ENCODE data around the gene LTBP2.

Gene LTBP2

DNA sequence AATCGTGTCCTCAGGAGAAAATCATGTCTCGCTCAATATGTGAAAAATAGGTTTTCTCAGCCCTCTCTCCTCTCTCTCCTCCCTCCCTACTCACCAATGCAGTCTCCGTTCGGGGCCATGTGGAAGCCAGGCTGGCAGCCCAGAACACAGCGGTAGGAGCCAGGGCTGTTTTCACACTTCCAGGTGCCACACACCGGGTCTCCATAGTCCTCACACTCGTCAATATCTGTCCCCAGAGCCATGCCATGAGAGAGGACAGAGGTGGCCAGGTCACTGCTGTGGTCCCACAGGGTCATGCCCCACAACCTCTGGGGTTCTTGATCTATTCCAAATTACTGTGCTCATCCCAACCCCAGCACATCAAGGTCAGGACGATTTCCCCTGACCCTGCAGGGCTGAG is 105.0 kb downstream of the LTBP2 start:
- no peak for DNase-seq (ENCODE audit: low spot score)

DNA sequence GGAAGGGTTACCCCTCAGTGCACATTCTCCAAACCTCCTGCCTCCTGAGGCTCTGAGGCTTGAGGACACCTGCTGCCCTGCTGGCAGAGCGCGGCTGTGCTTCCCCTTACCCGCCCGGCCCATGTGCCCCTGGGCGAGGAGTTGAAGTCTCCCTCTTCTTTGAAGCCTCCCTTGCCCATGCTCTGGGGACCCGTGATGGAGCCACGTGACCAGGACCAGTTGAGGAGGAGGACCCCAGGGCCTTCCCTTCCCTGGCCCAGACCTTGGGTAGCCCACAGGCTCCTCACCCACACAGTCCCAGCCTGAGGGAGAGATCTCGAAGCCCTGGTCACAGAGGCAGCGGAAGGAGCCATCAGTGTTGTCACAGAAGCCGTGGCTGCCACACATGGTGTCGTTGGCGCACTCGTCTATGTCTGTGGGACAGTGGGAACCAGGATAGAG is 105.6 kb downstream of the LTBP2 start:
- DNase-seq (ENCODE audit: low spot score): no peak

DNA sequence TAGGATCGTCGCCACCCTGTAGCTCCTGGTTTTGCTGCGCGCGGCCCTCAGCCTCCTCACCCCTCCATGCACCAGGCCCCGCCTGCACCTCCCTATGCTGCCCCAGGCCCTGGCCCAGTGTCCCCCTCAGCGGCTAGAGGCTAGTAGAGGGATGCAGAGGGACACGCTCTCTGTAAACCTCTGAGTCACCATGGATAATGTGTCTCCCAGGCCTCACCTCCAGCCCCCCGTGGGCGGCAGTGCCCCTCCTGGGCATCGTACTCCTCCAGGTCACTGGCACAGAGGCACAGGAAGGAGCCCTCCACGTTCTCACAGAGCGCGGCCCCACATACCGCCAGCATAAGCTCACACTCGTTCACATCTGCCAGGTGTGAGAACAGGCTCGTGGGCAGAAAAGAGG is 106.2 kb downstream of the LTBP2 start:
- no peak for DNase-seq (ENCODE audit: low spot score)

DNA sequence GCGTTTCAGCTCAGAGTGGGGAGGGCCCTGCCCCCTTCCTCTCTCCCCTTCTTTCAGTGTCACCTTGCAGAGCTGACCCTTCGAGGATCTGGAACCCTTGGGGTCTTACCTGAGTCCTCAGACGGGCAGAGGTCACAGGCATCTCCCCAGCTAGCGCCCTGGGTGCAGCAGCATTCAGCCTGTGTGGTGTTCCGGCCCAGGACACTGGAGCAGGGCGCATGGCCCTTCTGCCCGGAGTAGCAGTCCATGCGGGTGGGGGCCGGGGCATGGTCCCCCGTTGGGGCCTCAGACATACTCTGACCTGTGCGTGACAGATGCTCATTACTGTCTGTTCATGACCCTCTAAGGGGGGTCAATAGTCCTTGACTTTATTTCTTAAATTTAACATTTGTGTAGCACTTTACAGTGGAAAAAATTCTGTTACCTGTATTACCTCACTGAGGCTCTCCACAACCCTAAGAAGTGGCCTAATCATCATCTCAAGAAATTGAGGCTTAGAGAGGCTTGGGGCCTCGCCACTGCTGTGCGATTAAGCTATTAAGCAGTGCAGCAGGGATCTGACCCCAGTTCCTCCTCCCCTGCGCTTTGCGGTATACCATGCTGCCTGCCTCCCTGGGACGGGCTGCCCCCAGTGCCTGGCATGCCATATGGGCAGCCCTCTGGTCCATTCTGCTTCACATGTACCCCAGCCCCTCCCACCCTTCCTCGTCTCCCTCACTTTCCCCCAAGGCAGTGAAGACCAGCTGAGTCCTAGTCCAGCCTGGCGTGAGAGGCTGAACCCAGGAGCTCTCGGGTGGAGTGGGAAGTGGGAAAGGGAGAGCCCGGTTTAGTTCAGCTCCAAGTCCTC is 106.9 kb downstream of the LTBP2 start:
- no peak for DNase-seq (ENCODE audit: low spot score)

DNA sequence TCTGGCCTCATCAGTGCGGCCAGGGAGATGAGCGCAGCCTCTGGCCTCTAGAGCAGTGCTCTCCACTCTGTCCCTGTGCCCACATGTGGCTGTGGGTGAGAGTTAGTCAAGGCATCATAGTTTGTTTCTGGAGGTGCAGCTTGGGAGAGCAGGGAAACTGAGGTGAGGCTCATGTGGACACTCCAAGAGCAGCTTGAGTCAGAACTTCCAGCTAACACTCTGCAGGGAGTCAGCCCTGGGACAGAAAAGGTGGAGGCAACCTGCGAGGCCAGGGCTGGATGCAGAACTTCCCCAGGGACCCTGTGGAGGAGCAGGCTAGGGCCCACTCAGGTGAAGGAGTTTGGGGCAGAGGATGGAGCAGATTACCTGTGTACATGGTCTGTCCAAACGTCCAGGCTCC is 107.6 kb downstream of the LTBP2 start:
- no peak for DNase-seq (ENCODE audit: low spot score)

DNA sequence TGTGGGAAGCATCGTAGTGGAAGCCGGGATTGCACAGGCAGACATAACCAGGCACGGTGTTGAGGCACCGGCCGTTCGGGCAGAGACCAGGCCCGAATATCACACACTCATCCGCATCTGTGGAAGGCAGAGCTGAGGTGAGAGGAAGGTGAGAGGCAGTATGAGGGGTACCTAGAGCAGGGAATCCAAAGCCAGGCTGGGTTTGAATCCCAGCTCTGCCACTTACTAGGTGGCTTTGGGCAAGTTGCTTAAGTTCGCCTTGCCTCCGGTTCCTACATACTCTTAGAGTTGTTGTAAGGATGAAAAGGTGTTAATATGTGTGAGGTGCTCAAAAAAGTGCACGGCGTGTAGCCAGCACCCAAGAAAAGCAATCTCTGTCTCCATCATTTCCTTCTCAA is 108.1 kb downstream of the LTBP2 start:
- DNase-seq (ENCODE audit: low spot score): no peak

DNA sequence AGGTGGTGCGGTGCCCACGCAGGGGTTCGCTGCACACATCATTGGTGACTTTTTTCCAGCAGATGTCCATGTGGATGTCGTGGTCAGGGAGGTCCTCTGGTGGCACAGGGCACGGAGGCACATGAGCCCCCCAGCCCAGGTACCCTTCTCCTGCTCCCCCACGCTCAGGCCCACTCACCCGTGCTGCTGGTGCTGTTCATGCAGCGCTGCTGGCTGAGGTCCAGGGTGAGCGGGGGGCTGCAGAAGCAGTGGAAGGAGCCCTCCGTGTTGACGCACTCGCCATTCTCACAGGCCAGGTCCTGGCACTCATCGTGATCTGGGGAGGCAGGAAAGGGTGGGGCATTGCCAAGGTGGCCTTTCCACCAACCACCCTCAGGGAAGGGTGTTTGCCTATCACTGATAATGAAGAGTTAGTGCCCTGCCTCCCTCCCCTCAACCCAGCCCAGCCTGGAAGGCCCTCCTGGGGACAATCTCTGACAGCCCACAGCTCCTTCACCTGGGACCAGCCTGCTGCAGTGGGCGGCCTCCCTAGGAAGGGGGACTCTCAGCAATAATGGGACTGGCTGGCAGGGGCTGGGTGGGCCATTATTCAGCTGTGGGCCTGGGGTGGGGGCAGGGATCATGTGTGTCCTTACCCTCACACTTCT is 108.6 kb downstream of the LTBP2 start:
- no peak for DNase-seq (ENCODE audit: low spot score)

DNA sequence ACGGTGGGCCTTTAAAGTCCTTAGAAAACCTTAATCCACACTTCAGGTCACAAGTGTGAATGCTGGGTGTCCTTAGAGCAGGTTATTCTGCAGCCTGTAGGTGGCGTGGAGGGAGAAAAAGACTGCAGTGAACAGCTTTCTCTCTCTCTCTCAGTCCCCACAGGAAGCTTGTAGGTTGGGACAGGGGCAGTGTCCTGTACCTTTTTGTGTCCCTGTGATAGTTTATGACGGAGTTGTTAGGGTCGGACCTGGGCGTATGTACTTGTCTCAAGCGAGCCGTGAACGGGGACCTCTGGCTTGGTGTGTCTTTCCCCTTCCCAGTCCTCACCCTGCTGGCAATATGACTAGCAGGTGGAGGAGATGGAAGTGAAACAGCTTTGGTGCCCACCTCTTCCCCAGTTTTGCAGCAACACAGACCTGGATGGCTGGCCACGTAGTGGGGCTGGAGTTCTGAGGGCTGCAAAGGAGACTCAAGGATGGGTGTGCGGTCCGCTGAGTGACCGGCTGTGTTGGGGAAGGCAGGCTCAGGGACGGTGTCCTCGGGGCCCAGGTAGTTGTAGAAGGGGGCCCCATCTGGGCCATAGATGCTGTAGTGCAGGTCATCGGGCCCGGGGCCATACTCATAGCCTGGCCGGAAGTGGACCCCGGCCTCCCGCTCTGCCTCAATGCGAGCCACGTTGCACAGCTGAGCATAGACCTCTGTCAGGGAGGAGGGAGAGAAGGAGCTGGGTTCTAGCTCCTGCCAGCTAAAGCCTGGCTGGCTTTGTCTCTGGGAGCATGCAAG is 109.6 kb downstream of the LTBP2 start:
- no peak for DNase-seq (ENCODE audit: low spot score)

DNA sequence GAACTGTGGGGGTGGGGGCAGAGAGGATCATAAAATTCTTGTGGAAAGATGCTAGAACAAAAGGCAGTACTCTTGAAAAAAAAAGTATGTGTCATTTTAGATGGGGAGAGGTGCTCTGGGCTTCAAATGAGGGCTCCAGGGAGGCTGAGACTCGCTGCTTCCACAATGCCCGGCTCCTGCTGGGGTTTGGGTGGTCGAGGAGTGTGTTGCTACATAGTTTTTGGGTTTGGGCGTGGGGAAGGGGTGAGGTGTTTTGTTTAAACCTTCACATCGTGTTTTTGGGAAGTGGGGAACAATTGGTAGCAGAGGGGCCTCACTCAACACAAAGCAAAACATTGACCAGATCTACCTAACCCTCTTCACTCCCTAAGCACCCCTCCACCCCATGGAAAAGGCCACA is 110.3 kb downstream of the LTBP2 start:
- no peak for DNase-seq (ENCODE audit: low spot score)

DNA sequence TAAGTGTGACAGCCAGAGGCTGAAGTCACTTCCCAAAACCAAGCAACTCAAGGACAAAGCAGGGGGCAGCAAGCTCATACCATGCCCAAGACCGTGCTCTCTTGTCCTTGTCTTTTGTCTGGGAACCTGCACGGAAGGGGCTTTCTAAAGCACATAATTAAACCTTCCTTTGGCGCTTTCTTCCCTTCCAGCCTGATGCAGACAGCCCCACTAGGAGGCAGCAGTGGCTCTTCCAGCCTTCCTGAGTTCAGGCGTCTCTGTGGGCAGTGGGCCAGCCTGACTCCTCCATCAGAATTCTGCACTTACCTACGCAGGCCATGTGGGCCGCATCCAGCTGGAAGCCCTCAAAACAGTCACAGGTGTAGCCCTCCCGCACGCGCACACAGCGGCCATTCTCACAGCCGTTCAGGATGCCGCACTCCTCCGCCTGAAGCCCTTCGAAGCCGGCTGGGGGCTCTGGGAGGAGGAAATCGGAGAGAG is 110.9 kb downstream of the LTBP2 start:
- no peak for DNase-seq (ENCODE audit: low spot score)

DNA sequence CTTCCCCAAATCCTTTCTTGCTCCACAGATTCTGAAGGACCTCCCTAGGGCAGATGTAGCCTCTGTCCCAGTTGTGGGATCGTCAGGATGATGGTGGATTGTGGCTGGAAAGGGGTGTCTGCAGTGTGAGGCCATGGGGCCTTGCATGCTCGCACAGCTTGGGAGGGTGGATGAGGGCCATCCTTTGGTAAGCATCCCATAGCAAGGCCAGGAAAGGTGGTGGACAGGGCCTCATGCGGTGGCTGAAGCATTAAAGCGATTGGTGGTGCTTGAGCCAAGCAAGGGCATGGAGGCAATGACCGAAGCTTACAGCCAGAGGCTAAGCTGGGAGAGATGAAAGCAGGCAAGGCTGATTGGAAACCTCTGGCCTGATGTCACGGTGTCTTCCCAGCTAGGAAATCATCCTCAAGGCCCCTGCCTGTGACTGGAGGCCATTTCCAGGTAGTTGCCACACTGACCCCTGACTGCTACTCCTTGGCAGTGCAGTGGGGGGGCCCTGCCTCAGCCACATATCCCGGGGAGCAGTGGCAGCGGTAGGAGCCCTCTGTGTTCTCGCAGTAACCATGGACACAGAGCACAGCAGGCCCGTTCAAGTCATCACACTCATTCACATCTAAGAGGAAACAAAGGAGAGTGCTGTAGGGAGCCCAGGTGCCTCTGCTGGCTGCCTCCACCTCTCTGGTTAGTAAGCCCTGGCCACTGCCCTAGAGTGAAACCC is 111.5 kb downstream of the LTBP2 start:
- DNase-seq (ENCODE audit: low spot score): no peak

DNA sequence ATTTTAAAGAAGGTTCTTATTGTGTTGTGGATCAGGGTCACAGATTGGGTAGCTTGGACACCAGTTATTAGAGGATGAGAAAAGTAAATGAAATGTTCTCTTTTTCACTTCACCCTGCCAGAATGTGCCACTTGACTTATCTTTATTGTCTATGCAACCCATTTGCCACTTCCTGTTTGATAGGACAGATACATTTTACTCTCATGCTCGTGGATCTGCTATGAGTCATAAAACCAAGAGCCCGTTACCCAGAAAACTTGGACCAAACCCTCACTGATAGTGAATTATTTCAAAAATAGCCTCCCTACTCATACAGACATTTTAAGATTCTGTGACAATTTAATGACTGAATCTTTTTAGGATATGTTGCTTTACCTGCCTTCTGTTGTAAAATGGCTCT is 116.7 kb downstream of the LTBP2 start:
- peak; percentile 75 for DNase-seq (ENCODE audit: low spot score)

DNA sequence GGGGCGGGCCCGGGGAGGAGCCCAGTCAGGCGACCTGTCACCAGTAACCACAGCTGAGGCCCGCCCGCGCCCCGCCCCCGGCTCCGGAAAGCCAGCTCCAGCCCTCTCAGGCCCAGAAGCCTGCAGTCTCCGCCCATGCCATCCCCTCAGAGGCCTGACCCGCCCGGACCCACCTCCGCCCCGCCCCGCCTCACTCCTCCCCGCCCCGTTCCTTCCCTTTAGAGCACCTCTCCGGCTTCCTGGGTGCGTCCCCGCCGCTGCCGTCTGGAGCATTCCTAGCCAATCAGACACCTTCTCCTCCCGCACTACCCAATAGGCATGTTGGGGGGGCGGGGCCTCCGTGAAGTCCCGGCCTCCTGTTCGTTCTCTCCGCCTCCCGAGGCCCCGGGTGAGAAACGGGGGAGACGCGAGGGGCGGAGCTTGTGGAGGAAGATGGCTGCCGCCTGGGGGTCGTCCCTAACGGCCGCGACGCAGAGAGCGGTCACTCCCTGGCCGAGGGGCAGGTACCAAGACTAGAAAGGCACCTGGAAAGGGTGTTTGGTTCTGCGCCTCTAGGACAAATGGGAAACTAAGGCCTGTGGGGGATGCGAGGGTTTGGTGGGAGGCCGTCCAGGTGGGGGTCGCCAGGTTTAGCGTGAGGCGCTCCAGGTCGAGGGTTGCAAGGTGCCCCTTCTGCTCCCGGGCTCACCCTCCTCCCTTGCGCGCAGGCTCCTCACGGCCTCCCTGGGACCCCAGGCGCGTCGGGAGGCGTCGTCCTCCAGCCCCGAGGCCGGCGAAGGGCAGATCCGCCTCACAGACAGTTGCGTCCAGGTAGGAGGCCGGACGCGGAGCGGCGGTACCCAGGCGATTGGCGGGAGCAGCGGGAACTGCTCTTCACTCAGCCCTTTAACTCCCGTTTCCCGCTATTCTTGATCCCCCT is 118.4 kb downstream of the LTBP2 start, which contains the start of gene ISCA2:
Gene ISCA2, plus strand, starts transcription at position 423 of the 919 bp plus-strand sequence. Its CDS starts 10 bp downstream, at position 433.
- peak; percentile 99 for DNase-seq (ENCODE audit: low spot score)

DNA sequence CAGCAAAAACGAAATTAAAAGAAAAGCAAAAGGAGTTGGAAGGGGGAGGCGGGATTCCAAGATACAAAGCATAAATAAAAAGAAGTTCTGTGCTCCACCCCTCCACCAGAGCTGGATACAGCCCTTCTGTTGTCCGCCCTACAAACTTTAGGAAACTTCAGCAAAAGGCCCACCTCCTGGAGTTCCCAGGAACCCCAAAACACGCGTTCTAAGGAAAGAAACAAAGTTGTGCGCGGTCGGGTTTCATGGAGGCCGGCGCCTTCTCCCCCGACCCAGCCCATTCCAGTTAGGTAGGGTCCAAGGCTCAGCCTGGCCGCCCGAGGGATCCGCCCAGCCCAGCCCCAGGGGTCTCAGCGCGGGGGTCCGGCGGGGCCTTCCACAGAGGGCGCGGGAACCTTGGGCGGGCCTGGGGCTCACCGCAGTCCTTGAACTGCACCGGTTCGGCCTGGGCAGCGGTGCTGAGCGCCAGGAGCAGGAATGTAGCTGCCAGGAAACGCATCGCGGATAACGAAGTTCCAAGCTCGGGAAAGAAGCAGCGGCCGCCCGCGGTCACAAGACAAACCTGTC is 119.2 kb downstream of the LTBP2 start, which contains the start of gene NPC2:
Gene NPC2, minus strand, starts transcription at position 530 of the 567 bp plus-strand sequence. Its CDS starts 31 bp downstream, at position 499.
- no peak for DNase-seq (ENCODE audit: low spot score)

DNA sequence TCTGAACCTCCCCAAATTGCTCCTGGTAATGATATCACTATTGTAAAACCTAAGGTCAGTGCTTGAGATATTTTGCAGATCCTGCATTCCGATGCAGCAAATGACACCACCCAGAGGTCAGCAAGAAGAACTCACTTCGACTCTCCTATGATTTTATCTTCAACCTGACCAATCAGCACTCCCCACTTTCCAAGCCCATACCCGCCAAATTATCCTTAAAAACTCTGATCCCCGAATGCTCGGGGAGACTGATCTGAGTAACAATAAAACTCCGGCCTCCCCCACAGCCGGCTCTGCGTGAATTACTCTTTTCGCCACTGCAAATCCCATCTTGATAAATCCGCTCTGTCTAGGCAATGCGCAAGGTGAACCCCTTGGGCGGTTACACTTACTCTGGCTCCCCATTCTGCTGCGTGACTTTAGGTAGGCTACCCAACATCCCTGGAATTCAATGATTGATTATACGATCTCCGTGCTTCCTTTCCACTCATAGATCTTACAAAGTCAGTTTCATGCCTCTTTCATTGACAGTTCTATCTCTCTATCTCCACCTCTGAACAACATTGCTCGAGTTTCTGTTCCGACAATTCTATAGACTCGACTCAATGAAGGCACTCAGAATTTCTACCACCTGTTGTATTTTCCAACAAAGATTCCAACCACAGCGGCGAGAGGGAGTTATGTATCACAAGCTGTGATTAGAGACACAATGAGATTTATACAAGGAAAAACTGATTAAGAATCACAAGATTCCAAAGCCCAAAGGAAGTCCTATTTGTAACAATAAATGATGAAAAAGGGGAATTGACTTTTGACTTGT is 119.9 kb downstream of the LTBP2 start:
- DNase-seq (ENCODE audit: low spot score): no peak

DNA sequence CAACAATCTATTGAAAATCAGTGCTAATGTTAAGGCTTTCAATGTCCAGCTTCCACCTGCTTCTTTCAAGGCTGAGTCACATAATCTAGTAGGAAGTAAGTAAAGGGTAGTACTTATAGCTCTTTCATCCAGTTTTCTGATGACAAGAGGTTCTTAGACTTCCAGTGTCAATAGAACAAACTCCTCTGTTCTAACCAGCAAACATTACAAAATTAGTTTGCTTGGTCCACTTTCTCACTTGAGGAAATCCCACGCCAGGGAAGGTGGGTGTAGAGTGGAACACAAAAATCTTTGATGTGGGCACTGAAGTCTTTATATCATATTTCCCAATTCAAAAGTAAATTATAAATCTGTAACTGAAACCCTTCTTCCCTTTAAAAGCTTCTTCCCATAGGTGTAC is 121.6 kb downstream of the LTBP2 start:
- no peak for DNase-seq (ENCODE audit: low spot score)

DNA sequence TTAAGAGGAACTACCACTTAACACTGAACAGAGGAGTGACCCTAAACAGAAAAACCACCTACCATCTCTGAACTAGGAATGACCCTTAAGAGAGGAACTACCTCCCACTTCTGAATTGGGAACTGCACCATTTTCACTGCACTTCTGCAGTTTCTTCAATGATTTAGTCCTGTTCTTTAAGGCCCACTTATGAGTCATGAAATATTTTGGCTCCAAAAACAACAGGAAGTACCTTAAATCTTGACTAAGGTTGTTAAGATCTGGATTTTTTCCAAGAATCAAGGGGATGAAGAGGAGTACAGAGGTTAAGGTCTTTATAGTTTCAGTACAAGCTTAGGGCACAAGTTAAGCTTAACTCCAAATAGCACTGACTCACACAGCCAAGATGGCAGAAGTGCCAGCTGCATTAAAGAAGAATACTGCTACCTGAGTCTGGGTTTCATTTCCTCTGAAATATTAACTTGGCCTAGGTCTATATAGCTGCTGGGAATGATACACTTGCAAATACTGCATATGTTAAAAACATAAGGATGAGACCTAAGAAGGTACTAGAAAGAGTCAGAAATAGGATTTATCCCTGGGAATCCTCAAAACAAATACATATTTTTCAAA is 123.1 kb downstream of the LTBP2 start:
- peak; percentile 41 for DNase-seq (ENCODE audit: low spot score)

DNA sequence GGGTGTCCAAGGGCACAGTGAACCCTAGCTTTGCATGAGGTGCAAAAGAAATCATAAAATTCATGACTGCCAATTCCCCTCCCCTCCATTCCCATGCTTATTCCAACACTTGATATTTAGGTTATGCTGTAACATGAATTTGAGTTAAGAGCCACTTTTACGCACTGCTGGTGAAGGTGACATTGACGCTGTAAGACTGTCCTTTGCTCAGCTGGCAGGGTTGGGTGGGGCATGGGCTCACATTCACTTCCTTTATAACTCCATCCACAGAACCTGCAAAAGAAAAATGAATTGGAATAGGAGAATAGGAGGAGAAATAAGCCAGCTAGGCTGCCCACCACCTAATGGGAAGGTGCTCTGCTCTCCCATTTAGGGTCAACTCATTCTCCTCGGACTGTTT is 125.9 kb downstream of the LTBP2 start:
- no peak for DNase-seq (ENCODE audit: low spot score)

DNA sequence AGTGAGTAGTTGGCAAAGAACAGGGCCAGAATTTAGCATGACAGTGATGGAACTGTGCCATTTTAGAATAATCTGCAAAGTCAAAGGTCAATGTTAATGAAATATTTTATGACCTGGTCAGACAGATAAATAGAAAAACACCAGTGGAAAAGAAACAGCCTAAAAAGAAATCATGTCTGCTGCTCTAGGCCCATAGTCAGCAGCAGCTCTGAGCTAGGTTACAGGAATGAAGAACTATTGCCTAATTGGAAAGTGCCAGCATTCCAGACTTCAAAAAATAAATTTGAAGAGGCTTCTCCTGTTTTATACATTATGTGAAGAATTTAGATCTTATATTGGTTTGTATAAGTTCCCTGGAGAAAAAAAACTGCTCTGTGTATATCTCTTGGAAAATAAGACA is 128.7 kb downstream of the LTBP2 start:
- DNase-seq (ENCODE audit: low spot score): no peak

Measured in CD4-positive, alpha-beta T cell treated with Interleukin-15 for 4 hours (primary cell).